Activated T-cell treated with anti-CD3 and anti-CD28 coated beads, Interleukin-2, amount 50 U/mL, for 1 hour (primary cell): ENCODE measurements around the gene SULT2A1.
"Not testable (repeated sequence)": the region's sequence is repeated elsewhere in the genome, so short reads cannot be mapped to it uniquely, and the experiment has no call there.

ENCODE experiments used
- DNase-seq: peaks from one replicate; pipeline ENCODE4 v3.0.0-alpha.2; 2020

Gene SULT2A1

DNA sequence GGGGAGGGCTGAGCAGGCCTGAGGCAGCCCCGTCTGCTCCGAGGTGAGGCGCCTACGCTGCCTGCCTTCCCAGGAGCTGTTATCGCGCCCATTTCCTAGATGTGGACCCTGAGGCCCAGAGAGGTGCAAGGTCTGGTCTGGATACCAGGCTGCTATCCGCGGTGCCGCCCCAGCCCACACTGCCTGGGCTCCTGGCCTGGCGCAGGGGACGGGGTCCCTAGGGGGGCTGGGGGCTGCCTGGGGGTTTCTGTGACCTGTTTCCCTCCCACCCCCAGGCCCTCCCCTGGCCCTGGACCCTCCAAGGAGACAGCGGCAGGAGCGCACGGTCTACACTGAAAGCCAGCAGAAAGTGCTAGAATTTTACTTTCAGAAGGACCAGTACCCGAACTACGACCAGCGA, 26.3 kb downstream of the SULT2A1 start:
- DNase-seq: not testable (repeated sequence)

DNA sequence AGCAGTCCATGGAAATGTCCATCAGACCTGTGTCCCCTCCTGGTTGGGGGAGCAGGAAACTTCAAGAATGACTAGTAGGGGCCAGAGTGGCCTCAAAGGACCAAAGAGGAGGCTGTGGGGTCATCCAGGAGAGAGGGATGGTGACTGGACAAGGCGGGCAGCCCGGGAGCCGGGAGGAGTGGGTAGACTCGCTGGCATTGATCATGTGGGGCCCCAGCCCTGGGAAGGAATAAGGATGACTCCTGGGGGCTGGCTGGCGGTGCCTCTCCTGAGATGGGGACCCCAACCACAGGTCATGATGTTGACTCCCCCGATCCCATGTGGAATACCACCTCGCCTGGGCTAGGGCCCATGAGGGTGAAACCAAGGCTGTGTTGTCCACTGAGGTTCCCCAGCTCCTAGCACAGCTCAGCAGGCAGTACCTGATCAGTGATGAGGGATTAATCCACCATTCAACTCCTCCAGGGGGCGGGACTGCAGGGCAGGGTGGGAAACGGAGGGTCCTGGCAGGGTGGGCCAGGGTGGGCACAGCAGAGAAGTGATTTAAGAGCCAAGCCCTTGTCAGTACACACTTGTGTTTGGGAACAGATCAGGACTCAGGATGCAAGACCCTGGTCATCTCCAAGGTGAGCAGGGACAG, 27.3 kb downstream of the SULT2A1 start, which contains the start of gene TPRX2:
Gene TPRX2, plus strand, starts transcription at position 590 of the 640 bp plus-strand sequence. Its CDS starts 12 bp downstream, at position 602.
- DNase-seq: not testable (repeated sequence)

DNA sequence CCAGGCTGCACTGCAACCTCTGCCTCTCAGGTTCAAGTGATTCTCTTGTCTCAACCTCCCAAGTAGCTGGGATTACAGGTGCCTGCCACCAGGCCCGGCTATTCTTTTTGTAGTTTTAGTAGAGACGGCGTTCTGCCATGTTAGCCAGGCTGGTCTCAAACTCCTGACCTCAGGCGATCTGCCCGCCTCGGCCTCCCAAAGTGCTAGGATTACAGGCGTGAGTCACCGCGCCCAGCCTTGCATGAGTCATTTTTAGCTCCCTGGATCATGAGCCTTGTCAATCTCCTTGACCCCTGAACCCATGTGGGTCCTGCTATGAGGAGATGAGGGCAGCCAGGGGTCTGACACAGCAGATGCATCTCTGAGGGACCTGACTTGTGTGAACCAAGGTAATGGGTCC, 27.9 kb downstream of the SULT2A1 start:
- DNase-seq: not testable (repeated sequence)

DNA sequence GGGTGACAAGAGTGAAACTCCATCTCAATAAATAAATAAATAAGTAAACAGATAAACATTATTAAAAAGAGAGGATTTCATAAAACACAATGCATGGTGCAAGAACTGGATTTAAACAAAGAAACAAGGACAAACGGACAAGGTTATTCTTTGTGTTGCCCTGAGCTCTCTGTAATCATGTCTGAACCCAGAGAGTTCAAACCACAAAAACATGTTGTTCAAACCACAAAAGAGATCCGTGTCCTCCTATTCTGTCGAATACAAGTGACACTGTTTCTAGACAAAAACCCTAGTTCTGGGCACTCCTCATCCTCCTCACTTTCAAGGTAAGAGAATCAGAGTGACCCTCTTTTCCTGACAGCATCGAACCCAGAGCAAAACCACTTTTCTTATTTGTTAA, 31.7 kb downstream of the SULT2A1 start:
- no peak for DNase-seq

GRCh38 chr19:47853003-47853402, 33.1 kb downstream of the SULT2A1 start:
- no peak for DNase-seq

DNA sequence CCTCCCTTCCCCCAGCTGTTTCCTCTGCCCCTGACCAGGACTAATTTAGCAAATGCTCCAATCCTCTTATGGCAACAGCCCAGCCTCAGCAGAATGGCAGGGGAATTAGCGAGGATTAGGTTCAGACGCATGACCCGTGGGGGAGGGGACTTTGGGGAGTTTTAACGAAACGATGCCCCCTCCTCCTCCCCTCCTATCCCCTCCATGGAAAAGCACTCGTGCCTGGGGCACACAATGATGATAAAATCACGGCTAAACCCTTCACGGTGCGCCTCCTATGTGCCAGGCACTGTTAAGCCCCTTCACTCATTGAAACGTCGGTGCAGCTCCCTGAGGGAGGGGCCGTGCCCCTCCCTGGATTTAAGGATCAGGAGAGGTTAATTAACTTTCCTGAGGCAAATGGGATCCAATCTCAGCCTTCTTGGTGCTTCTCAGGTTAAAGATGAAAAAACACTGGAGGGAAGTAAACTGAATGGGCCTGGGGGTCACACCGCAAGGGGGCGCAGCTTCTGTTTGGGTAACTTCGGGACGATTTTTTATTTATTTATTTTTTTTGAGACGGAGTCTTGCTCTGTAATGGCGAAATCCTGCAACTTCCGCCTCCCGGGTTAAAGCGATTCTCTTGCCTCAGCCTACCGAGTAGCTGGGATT, 37.2 kb downstream of the SULT2A1 start:
- DNase-seq: peak; percentile 32

DNA sequence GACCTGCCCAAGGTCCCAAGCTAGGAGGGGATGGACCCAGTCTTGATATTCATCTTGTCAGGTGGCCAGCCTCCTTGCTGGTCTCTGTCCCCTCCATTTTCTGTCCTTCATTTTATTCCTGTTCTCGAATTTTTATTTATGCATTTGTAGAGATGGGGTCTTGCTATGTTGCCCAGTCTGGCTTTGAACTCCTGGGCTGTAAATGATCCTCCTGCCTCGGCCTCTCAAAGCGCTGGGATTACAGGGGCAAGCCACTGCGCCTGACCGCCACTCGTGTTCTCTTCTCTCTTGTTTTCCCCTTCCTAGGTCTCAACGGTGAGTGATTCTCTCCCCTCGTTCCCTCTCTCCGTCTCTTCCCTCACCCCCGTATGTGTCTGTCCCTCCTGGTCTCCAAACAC, 37.7 kb downstream of the SULT2A1 start:
- DNase-seq: no peak

- no peak for DNase-seq
Observed at GRCh38 chr19:47842941-47843340, 43.2 kb downstream of the SULT2A1 start.

DNA sequence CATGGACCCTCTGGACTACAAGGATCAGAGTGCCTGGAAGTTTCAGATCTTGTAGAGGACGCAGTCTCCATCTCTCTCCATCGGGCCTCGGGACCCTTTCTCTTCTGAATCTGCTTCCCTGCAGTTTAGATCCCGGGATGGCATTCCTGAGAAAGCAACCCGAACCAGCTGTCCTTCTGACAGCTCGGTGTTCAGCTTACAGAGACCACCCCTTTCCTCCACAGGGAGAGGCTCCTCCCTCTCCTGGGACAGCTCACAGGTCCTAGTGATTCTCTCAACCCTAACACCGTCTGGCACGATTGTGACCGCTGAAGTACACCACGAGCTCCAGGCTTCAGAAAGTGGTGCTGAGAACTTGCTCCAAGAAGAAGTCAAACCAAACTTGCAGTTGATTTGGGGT, 46.2 kb downstream of the SULT2A1 start:
- DNase-seq: no peak

DNA sequence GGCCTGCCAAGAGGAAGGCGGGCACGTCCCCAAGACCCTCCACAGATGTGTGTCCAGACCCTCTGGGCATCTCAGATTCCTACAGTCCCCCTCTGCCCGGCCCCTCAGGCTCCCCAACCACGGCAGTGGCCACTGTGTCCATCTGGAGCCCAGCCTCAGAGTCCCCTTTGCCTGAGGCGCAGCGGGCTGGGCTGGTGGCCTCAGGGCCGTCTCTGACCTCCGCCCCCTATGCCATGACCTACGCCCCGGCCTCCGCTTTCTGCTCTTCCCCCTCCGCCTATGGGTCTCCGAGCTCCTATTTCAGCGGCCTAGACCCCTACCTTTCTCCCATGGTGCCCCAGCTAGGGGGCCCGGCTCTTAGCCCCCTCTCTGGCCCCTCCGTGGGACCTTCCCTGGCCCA, 46.7 kb downstream of the SULT2A1 start:
- DNase-seq: no peak

GRCh38 chr19:47836038-47836437, 50.1 kb downstream of the SULT2A1 start:
- DNase-seq: no peak

- no peak for DNase-seq
Observed at GRCh38 chr19:47832723-47833122, 53.4 kb downstream of the SULT2A1 start.

- no peak for DNase-seq
Observed at GRCh38 chr19:47826800-47827199, 59.3 kb downstream of the SULT2A1 start.

GRCh38 chr19:47824396-47824795, 61.7 kb downstream of the SULT2A1 start:
- no peak for DNase-seq

DNA sequence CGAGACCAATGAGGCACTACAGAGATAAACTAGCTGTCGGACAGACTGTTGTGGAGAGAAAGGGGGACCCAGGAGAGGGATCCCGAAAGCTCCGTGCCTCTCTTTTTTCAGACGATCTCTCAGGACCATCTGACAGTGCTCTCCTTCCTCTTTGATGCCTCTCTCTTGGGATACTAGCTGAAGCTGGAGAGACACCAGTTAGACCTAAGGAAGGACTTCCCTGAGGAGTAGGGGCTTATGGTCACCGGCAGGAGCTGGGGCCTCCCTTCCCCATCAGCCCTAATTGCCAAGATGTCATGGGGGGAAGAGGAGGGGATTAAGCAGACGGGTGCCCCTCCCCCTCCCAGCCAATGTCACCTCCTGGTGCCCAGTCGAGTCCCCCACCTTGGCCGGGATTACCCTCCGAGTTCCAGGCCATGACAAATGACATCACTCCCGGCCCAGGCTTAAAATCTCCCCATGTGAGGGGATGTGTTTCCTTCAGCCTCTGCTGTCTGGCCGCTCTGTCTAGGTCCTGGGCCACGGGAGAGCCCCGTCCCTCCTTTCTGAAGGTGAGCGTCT, 64.6 kb downstream of the SULT2A1 start, which contains the start of gene CRX:
Gene CRX, plus strand, starts transcription at position 478 of the 561 bp plus-strand sequence. CDS start 12,507 bp downstream, outside the sequence.
- no peak for DNase-seq
